Activated naive CD8-positive, alpha-beta T cell treated with anti-CD3 and anti-CD28 coated beads, Interleukin-2, amount 50 U/mL, for 16 hours (primary cell): ENCODE results near the gene RAD51B.
"Not testable (repeated sequence)": the region's sequence is repeated elsewhere in the genome, so short reads cannot be mapped to it uniquely, and the experiment has no call there.

Source experiments
- DNase-seq: peaks from one replicate; pipeline ENCODE4 v3.0.0-alpha.2; 2020; ENCODE audit warnings: low read depth, low spot score

RAD51B gene

DNA sequence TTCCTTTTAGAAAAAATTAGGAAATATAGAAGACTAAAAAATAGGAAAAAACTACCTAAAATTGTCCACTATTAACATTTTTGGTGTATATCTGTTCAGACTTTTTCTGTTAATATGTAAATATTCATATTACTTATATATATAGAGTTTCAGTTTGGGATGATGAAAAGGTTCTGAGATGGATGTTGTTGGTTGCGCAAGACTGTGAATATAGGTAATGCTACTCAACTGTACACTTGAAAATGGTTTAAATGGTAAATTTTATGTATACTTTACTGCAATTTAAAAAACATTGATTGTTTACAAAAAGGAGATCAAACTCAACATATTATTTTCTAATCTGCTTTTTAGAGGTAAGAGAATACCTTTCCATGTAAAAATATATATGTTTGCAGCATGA is 200.9 kb downstream of the RAD51B start:
- no peak for DNase-seq

DNA sequence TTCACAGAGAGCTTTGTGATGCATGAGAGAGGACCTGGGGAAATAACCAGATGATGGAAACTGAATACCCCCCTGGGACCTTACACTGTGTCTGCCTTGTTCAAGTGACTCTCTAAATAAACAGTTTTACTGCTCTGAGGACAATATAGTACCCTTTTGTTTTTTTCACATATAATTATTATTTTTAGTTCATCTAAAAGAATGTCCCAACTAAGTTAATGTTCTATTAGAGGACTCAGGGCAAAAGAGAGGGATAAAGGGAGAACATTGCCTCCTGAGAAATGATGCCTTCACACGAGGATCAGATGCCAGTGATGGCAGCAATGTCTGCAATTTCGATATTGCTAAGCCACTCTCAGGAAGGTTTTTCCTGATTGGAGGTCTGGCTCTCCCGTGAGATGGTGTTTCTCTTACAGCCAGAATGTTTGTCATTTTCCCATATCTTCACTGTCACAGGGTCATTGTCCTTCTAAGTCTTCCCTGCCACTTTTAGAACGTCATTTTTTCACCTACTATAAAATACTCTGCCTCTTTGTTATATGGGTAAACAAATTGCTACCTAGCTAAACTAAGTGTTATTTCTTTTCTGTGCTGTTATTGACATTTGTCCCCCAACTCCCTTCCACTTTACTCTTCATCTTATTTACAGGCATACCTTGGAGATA is 201.6 kb downstream of the RAD51B start:
- no peak for DNase-seq

DNA sequence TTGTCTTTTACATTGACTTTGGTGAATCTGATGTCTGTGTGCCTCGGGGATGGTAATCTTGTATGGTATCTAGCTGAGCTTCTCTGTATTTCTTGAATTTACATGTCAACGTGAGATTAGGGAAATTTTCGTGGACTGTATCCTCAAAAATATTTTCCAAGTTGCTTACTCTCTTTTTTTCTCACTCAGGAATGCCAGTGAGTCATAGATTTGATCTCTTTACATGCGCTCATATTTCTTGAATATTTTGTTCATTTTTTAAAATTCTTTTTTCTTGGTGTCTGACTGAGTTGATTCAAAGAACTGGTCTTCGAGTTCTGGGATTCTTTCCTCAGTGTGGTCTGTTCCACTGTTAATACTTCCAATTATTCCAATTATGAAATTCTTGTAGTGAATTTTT is 207.7 kb downstream of the RAD51B start:
- DNase-seq, result no peak

DNA sequence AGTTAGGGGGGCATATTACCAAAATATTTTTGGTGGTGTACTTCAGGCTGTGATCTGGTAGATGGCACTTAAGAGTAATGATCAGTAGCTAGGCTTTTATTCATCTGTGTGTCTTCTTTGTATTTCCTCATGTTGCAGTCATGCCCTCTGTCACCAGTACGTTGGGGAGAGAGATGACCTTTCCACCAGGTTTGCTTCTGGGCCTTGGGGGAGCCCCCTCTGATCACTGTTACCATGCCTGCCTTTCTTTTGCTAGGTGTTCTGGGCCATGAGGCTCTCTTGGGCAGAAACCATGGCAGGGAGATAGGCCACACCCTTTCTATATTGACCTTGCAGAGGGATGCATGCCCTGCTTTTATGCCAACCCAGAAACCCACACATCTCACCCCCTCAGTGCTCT is 208.5 kb downstream of the RAD51B start:
- DNase-seq, result no peak

DNA sequence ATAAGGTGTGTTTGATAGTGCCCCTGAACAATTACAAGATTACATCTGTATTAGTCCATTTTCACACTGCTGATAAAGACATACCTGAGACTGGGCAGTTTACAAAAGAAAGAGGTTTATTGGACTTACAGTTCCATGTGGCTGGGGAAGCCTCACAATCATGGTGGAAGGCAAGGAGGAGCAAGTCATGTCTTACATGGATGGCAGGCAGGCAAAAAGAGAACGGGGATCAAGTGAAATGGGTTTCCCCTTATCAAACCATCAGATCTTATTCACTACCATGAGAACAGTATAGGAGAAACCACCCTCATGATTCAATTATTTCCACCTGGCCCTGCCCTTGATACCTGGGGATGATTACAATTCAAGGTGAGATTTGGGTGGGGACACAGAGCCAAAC is 211.4 kb downstream of the RAD51B start:
- DNase-seq, result not testable (repeated sequence)

DNA sequence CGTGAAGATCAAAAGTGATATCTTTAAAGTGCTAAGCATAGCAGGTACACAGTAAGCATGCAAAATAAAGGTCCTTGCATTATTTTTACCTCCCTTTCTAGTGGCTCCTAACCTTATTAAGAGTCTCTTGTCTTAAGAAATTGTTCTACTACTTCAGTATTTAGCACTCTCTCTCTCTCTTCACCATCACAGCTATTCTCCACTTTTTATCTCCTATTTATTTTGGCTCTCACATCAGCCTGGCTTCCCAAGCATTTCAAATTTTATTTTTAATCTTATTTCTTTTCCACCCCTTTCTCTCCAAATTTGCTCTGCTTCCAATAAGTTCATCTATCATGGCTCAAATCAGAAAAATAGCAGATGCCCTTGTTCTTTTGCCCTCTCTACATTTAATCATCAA is 212.6 kb downstream of the RAD51B start:
- no peak for DNase-seq

DNA sequence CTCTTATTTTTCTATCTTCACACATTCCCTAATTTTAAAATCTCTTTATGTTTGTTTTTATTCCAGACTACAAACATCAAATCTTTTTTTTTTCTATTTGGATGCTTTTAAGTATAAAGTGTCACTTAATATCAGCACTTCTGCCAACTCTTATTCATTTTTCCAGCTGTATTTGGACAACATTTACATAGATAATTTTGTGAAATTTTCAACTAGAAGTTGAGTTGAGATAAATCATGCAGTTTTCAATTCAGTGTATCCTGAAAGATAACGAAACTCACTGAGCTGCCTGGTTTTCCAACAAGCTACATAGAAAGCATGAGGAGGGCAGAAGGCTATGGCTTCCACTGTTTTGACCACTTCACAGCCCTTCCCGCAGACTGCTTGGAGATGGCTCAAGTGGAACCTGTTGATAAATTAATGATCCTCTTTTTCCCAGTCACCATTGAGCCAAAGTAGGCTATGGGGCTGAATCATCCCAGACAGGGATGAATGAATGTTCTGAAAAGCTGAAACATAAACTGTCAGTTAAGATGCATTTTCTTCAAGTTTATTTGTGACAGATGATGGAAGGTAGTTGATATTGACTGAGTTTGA is 213.9 kb downstream of the RAD51B start:
- DNase-seq, result no peak

DNA sequence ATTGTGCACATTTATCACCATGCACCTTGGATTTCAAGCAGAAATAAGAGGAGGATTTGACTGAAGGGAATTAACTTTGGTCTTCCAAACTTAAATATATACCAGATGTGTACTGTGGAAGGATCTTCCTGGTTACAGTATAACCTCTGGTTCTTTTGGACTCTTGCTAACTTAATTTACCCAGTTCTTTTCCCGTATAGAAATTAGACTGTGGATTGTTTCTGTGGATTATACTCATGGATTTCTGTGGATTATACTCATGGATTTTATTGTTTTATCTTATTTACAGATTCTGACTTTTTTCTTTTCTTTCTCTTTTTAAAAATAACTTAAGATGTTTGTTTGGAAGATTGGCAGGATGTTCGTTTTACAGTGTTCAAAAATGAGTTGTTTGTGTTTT is 215.3 kb downstream of the RAD51B start:
- DNase-seq, result no peak

DNA sequence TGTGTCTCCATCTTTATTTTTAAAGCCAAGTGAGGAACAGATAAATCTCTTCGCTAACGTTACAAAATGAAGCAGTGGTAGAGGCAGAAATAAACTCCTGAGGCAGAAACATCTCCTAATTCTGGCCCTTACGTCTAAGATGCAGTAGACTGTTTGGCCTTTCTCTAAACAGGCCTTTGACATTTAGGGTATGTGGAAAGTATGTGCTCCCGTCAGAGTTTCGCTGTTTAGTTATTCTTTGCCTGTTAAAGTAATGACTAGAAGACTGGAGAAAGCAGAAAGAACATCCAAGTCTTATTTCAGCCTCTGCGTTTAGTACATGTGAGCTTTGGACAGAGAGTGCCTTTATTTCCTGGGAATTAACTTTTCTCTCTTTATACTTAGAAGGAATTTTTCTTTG is 216.6 kb downstream of the RAD51B start:
- DNase-seq, result no peak

DNA sequence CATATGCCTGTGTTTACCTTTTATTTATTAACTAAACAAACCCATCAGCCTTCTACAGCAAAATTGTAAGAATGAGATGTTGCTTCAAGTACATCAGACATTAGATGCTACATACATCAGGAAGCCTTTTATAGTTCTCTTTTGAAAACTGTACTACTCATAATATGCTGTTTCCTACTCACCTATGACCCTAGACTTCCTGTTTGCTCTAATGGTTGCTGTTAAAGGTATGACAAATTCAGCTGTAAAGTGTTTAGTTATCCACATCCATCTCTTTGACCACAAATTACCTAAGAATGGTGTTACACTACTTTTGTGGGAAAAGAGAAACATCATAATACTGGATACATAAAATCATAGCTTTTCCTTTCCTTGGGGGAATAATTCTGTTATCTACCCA is 220.0 kb downstream of the RAD51B start:
- no peak for DNase-seq

DNA sequence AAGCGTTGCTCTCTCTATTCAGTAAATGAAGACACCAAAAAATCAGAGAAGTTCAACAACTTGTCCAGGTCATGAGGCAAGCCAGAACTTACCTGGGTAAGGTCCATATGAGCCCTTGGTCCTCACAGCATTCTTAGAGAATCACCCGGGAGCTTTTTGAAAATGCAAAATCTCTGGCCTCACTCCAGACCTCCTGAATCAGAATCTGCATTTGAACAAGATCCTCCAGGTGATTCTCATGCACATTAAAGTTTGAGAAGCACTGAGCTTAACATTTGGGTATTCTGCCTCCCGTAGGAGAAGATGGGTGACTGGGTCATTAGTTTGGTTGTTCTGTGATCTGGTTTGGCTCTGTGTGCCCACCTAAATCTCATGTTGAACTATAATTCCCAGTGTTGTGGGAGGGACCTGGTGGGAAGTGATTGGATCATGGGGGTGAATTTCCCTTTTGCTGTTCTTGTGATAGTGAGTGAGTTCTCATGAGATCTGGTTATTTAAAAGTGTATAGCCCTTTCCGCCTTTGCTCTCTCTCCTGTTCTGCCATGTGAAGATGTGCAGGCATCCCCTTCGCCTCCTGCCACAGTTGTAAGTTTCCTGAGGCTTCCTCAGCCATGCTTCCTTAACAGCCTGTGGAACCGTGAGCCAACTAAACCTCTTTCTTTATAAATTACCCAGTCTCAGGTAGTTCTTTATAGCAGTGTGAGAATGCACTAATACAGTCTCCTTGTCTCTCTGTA is 221.2 kb downstream of the RAD51B start:
- no peak for DNase-seq

DNA sequence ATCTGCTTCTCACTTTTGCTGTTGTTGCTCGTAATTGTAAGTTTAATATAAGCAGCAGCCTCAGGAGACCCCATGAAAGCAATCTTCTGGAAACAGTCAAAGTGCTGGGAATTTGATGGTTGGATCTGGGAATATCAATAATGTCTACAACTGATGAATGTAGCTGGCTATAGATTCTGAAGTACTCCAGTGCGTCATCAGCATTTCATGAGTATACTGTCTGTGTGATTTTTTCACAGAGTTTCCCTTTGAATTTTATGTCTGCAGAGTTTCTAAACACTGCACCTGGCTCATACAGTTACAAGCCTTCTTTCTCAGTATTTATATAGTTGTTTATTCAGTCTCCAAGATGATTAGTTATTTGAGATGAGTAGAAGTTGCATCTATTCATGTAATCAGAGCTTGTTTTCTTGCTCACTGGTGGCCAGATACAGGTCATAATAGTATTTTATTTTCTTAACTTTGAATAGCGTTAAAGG is 222.3 kb downstream of the RAD51B start:
- DNase-seq, result no peak

DNA sequence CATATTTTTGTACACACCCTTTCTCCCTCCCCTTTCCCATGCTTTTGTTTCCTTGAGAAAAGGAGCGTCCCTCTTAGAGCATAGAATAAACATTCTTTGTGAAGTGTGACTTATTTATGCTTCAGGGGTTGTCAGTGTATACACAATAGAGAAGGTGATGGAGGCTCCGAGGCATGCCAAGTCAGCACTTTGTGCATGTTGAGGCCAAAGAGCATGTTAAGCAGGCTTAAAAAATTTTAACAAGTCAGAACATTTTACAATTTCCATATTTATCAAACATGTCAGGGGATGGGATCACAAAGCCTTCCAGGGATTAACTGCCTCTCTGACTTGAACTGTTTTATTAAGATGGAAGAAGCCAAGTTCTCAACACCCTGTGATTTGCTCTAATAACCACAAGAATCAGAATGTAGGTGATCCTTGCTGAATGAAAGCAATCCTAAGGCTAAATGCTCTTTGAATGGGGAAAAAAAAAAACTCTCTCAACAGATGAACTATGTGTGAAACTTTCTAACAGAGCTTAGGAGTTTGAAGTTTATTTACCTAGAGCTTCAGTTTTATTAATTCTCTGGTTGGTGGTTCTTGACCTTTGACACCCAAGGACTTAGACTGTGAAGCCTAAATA is 223.1 kb downstream of the RAD51B start:
- no peak for DNase-seq

DNA sequence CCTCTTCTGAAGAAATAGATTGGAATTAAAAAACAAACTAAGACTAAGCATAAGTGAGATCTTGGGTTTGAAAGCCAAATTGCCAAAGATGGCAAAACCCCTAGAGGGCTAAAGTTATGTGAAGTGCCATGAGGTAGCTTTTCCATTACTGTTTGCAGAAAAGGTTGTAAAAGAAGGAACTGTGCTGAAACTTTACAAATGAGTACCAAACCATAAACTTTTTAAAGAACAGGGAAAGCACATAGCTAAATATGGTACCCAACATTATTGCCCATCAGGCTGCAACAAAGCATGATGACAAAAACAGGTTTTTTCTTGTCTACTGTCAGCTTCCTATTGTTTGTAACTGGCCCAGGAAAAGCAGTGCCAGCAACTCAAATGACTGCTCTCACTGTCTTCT is 224.2 kb downstream of the RAD51B start:
- no peak for DNase-seq

DNA sequence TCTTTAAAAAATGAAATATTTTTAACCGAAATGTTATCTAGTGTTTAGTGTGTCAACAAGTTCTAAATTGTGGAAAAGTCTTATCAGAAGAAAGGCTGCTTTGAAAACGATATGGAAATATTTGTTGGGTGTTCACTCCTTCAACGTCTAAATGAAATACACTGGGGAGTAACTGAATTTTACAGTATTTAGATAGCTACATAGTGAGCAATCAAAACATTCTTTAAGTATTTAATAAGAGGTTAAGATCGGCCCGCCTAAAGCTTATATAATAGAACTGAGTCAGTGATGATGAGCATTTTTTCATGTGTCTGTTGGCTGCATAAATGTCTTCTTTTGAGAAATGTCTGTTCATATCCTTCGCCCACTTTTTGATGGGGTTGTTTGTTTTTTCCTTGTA is 228.3 kb downstream of the RAD51B start:
- no peak for DNase-seq

DNA sequence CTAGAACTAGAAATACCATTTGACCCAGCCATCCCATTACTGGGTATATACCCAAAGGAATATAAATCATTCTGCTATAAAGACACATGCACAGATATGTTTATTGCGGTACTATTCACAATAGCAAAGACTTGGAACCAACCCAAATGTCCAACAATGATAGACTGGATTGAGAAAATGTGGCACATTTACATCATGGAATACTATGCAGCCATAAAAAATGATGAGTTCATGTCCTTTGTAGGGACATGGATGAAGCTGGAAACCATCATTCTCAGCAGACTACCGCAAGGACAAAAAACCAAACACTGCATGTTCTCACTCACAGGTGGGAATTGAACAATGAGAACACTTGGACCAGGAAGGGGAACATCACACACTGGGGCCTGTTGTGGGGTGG is 229.2 kb downstream of the RAD51B start:
- DNase-seq, result not testable (repeated sequence)

DNA sequence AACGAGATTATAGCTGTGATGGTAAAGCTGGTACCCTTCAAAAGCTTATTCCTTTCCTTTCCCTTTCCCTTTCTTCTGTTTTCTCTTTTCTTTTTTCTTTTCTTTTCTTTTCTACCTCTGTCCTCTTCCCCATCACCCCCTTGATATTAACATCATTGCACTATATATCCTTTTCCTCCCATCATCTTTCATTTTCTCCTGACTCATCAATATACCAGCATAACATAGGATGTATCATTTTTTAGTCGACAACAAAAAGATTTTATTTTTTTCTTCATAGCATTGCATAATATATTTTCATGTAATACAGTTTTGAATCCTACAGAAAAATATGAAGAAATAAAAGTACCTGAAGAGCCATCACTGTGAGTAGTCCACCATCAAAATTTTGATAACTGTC is 230.6 kb downstream of the RAD51B start:
- no peak for DNase-seq

DNA sequence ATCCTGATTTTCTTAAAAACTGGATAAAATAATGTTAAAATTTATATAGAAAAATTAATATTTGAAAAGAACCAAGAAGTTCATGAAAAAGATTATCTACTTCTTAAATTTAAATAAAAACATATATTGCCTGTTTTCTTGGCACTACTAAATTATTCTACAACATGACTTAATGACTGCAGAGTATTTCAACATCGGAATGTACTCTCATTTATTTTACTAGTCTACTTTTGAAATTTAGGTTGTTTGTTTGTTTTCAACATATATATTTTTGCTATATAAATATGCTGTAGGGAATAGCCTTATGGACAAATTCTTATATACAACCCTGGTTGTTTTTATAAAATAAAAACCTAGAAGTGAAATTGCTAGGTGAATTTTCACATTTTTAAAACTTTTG is 231.6 kb downstream of the RAD51B start:
- DNase-seq, result no peak

DNA sequence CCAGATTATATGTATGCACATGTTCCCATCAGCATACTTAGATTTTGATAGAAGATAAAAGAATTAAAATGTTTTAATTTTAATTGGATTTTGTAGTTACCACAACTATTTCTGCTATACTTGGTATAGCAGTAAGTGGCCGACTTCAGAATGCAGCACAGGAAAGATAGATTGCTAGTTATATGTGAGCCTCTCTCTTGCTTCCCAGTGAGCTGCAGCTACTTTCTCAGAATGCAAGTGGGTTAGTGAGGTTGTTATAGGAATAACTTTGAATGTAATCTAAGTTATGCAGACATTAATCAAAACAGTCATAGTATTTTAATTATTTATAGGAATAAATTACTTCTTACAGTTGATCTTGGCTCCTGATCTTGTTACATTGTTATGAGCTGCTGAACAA is 240.6 kb downstream of the RAD51B start:
- no peak for DNase-seq

DNA sequence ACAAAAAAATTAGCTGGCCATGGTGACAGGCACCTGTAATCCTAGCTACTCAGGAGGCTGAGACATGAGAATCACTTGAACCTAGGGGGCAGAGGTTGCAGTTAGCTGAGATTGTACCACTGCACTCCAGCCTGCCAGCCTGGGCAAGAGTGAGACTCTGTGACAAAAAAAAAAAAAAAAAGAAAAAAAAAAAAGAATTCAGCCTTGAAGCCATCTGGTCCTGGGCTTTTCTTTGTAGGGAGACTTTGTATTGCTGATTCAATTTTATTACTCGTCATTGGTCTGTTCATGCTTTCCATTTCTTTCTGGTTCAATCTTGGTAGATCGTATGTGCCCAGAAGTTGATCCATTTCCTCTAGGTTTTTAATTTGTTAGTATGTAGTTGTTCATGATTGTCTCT is 243.1 kb downstream of the RAD51B start:
- DNase-seq, result no peak

DNA sequence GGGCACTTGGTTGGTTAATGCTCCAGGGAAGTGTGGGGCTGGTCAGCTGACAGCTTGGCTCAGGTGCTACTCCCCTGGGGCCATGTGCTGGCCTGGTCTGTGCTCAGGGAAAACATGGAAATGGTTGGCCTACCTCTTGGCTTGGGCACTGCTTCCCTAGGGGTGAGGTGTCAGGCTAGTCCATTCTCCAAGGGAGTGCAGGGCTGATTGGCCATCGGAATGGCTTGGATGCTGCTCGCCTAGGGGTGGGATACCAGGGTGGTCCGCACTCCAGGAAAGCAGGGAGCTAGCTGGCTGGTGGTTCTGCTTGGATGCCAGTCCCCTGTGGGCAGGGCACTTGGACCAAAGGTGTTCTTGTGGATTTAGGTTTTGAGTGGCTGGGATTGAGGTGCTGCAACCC is 245.7 kb downstream of the RAD51B start:
- DNase-seq, result no peak

DNA sequence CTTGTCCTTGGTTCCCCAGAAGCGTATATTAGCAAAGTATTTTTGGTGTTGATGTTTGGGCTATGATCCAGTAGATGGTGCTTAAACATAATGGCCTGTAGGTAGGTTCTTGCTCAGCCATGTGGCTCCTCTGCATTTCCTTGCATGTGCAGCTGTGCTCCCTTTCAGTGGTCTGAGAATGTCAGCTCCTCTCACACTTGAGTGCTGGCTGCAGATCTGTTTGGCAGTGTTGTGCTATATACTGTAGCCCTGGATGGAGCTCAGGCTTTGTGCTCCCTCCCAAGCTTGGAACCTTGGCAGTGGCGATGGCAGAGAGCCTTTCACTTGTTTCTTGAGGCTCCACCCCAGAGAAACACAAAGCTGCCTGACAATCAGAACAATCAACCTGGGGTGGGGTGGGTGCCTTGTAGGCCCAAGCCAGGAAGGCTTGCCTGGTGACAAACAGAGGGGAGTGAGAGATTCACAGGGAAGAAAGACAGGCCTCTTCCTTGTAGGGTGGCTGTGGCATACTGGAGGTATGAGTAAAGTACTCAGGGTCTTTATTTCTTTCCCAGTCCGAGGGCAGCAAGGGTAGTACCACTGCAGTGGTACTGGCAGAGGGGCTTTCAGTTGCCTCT is 255.3 kb downstream of the RAD51B start:
- no peak for DNase-seq
